ENCODE measurements around the gene PAIP2.

The PAIP2 gene

GRCh38 chr5:139410121-139410992 lies 68.7 kb downstream of the PAIP2 start:
- no peak for DNase-seq (ENCODE audit: low read depth in 2 of 2)

GRCh38 chr5:139410993-139411828 lies 69.6 kb downstream of the PAIP2 start:
- no peak for DNase-seq (ENCODE audit: low read depth in 2 of 2)

DNA sequence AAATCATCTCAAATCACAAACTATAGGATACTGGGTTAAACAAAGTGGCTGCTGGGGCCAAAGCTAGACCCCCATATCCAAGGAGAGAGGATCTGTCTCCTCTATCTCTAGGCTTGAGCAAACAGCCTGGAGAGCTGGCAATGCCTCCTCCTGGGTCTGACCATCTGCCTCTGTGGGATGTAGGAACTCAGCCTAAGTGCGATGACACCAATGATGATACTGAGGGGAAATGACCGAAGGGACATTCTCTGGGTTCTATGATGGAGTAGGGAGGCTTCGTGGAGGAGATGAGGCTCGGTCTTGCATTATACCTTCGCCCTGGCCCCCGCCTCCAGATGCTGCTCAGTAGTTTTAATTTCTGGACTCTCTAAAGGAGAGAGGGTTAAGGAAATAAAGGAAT lies 71.5 kb downstream of the PAIP2 start:
- DNase-seq (ENCODE audit: low read depth in 2 of 2) = no peak

- no peak for DNase-seq (ENCODE audit: low read depth in 2 of 2)
Measured at GRCh38 chr5:139413963-139414362, 72.3 kb downstream of the PAIP2 start.

GRCh38 chr5:139414581-139415130 lies 73.0 kb downstream of the PAIP2 start:
- DNase-seq (ENCODE audit: low read depth in 2 of 2) = no peak

- no peak for DNase-seq (ENCODE audit: low read depth in 2 of 2)
Measured at GRCh38 chr5:139415221-139415861, 73.7 kb downstream of the PAIP2 start.

DNA sequence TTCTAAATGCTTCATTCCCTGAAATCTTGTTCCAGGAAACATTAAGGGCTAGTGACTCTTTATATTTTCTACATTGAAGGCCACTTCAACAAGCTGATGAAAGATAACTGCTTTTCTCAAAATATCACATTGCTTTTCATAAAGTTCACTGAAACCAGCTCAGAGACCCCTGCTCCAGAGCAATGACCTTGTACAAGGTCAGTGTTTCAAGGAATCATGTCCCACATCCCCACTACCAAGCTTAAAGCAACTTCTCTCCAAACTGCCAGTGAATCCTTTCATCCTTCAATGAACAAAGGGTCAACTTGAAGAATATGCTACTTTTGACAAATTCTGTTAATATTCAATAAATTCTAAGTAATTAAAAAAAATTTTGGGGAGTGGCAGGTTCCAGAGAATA lies 74.2 kb downstream of the PAIP2 start:
- no peak for DNase-seq (ENCODE audit: low read depth in 2 of 2)

DNA sequence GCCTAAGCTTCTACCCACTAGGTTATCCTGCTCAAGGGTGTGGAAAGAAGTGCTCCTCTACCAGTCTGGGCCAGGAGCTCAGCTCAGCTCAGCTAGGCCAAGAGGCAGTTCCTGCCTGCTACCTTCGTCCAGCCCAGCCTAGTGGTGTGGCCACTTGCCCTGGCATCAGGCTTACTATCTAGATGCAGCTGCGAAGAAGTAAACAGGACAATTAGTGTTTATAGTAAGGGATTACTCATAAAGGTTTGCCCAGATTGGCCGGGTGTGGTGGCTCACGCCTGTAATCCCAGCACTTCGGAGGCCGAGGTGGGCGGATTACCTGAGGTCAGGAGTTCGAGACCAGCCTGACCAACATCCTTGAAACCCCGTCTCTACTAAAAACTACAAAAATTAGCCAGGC lies 75.0 kb downstream of the PAIP2 start:
- DNase-seq (ENCODE audit: low read depth in 2 of 2) = no peak

GRCh38 chr5:139417214-139417613 lies 75.6 kb downstream of the PAIP2 start:
- DNase-seq (ENCODE audit: low read depth in 2 of 2) = no peak

DNA sequence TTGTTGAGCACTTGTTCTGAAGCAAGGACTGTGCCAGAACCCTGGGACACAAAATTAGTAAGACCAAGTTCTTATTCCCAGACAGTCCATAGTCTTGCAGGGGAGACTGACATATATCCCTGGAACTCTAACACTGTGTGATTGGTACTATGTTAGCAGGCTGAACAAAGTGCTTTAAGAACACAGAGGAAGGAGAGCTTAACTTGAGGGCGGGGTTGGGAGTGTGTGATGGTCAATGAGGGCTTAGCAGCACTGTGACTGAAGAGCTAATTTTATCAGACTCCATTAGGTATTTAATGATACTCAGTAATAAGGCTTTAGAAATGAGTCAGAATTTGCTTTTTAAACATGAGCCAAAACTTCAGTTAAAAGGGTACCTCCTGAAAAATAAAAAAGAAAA lies 77.1 kb downstream of the PAIP2 start:
- DNase-seq (ENCODE audit: low read depth in 2 of 2) = no peak
